ENCODE results near the gene TP53I3. TPM values are rescaled to one million over a fixed set of nuclear protein-coding genes. Genes with fewer than 3 reads are reported as not detected.

The TP53I3 gene
- polyA plus RNA-seq, 3 donors: 14.6 to 50.4 (median 33.0) TPM

DNA sequence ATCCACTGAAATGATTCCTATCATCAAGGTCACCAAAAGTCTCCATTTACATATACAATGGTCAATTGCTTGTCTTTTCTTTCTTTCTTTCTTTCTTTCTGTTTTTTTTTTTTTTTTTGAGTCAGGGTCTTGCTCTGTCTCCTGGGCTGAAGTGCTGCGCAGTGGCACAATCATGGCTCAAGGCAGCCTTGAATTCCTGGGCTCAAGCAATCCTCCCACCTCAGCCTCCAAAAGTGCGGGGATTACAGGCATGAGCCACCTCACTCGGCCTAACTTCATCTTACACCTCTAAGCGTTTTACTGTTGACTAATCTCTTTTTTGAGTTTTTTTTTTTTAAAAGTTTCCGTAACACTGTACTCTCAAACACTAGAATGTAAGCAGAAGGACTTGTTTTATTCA lies 9.4 kb downstream of the TP53I3 start:
- H3K27ac ChIP-seq (ENCODE audit: low read depth, low read length): no peak overlapping the region
- WGBS, 3 donors: 49 to 71% (median 65%) methylated on average over 5 of the region's 5 CpGs

- H3K27ac ChIP-seq (ENCODE audit: low read depth, low read length): no peak overlapping the region
- 88 to 92% (median 92%) methylated on average over 6 of the region's 6 CpGs for WGBS, 3 donors
Observed at GRCh38 chr2:24073816-24074215, 10.8 kb downstream of the TP53I3 start.

DNA sequence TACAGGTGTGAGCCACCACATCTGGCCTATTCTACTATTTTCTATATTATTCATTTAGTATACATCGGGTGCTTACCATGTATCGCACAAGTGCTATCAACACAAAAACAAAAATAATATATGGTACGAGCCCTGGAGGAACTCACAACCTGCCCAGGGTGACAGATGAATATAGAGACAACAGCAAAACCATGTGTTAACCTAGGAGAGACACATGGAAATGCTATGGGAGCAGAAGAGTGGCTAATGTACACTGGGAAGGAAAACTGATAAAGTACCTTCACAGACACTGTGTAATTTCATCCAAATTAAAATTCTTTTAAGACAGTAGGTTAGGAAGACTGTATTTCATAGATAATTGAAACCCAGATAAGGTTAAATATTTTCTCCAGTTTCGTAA lies 12.4 kb downstream of the TP53I3 start:
- no peak overlapping the region for H3K27ac ChIP-seq (ENCODE audit: low read depth, low read length)
- WGBS, 3 donors: 88 to 97% (median 92%) methylated on average over 4 of the region's 4 CpGs

- WGBS, 3 donors: 77 to 91% (median 83%) methylated on average over 2 of the region's 2 CpGs
Observed at GRCh38 chr2:24065341-24065740, 19.3 kb downstream of the TP53I3 start.

GRCh38 chr2:24058564-24059271 lies 25.9 kb downstream of the TP53I3 start:
- no peak overlapping the region for H3K27ac ChIP-seq (ENCODE audit: low read depth, low read length)
- WGBS, 3 donors: 69 to 91% (median 89%) methylated on average over 4 of the region's 4 CpGs

More at GRCh38 chr2:24065341-24065740, 19.3 kb downstream of the TP53I3 start:
- H3K27ac ChIP-seq (ENCODE audit: low read depth, low read length): no peak overlapping the region

DNA sequence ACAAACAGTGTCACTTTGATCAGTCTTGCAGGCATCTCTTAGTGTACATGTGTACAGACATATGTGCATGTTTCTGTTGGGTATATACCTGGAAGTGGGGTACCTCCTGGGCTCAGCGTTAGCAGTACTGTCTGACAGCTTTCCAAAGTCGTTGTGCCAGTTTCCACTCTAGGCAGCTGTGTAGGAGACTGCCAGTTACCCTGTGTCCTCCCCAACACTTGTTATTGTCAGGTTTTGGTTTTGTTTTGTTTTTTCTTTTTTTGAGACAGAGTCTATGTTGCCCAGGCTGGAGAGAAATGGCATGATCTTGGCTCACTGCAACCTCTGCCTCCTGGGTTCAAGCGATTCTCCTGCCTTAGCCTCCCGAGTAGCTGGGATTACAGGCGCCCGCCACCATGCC lies 28.9 kb downstream of the TP53I3 start:
- no peak overlapping the region for H3K27ac ChIP-seq (ENCODE audit: low read depth, low read length)
- 81 to 86% (median 83%) methylated on average over 6 of the region's 6 CpGs for WGBS, 3 donors

- WGBS, 3 donors: 79 to 81% (median 81%) methylated on average over 8 of the region's 8 CpGs
- H3K27ac ChIP-seq (ENCODE audit: low read depth, low read length): no peak overlapping the region
Observed at GRCh38 chr2:24054366-24055010, 30.1 kb downstream of the TP53I3 start.

- 88 to 100% (median 97%) methylated on average over 1 of the region's 1 CpG for whole genome bisulfite sequencing, 3 donors
- no peak overlapping the region for H3K27ac ChIP-seq (ENCODE audit: low read depth, low read length)
Observed at GRCh38 chr2:24052951-24053350, 31.7 kb downstream of the TP53I3 start.

- 71 to 78% (median 73%) methylated on average over 8 of the region's 8 CpGs for WGBS, 3 donors
- H3K27ac ChIP-seq (ENCODE audit: low read depth, low read length): no peak overlapping the region
Observed at GRCh38 chr2:24051833-24052232, 32.8 kb downstream of the TP53I3 start.

GRCh38 chr2:24050041-24050979 lies 34.3 kb downstream of the TP53I3 start:
- H3K27ac ChIP-seq (ENCODE audit: low read depth, low read length): no peak overlapping the region
- 3 to 5% (median 5%) methylated on average over 42 to 47 of the region's 47 CpGs for WGBS, 3 donors

DNA sequence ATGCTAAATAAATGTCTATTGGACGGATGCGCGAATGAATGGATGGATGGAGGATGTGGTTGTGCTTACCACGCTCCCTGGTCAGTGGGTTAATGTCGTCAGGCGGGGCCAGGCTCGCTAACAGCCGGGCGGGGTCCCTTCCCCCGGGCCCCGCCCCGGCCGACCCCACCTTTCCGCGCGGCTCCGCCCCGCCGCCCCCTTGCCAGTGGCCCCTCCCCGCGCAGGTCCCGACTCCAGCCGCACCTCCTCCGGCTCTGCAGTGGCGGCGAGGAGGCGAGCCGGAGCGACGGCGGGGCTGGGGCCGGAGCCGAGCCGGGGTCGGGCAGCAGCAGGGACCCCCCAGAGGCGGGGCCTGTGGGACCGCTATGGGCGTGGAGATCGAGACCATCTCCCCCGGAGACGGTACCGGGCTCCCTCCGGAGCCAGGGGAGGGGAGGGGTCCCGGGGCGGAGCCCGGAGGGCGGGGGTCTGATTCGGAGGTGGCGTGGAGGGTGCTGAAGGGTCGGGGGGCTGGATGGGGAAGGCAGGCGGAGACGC lies 35.1 kb downstream of the TP53I3 start, which contains the start of gene FKBP1B:
Gene FKBP1B (plus strand): TSS at position 257 of the 537 bp plus-strand sequence. CDS start 109 bp downstream, at position 366.
- H3K27ac ChIP-seq (ENCODE audit: low read depth, low read length): no peak within 1 kb of the TSS

DNA sequence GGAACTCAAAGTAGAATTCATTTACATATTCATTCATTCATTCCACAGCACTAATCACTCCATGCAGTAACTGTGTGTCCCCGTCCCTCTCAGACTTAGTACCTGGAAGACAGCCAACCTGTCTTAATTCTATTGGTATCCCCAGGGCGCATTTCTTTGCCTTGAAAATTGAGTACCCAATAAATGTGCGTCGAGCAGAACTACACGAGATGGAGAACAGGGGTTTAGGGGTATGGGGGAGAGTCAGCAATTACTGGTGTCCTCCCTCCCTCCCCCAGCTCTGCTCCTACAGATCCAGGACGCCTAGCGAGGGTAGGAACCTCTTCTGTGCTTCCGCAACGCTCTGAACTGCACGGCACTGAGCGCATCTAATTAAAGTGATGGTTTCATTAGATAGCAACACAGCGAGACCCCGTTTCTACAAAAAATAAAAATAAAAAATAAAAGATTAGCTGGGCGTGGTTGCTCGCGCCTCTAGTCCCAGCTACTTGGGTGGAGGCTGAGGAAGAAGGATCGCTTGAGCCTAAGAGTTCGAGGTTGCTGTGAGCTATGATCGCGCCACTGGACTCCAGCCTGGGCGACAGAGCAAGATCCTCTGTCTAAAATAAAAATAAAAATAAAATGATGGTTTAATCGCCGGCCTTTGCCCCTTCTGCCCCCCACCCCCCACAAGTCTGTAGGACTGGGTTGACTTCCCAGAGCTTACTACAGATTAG lies 35.7 kb downstream of the TP53I3 start:
- WGBS, 3 donors: 20 to 23% (median 21%) methylated on average over 23 of the region's 23 CpGs

More for the DNA sequence above, 35.1 kb downstream of the TP53I3 start, which contains the start of gene FKBP1B:
- 0 to 1% (median 0%) methylated on average over 50 to 52 of the region's 52 CpGs for WGBS, 3 donors

DNA sequence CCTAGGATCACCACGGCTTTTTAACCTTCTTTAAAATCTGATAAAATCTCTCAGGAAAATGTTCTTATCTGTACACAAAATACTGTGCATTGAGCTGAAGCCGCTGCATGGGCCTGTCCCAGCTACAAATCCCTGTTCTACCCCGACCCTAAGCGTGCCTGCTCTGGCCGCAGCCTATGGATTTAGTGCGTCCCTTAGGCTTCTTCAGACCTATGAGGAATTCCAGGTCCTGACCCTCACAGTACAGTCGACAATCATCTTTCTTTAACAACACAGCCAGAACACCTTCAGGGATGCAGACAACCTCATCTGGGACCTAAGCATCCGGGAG lies 37.0 kb downstream of the TP53I3 start:
- 39 to 41% (median 39%) methylated on average over 8 of the region's 8 CpGs for WGBS, 3 donors
- H3K27ac ChIP-seq (ENCODE audit: low read depth, low read length): no peak overlapping the region

More for the DNA sequence above, 35.7 kb downstream of the TP53I3 start:
- no peak overlapping the region for H3K27ac ChIP-seq (ENCODE audit: low read depth, low read length)

DNA sequence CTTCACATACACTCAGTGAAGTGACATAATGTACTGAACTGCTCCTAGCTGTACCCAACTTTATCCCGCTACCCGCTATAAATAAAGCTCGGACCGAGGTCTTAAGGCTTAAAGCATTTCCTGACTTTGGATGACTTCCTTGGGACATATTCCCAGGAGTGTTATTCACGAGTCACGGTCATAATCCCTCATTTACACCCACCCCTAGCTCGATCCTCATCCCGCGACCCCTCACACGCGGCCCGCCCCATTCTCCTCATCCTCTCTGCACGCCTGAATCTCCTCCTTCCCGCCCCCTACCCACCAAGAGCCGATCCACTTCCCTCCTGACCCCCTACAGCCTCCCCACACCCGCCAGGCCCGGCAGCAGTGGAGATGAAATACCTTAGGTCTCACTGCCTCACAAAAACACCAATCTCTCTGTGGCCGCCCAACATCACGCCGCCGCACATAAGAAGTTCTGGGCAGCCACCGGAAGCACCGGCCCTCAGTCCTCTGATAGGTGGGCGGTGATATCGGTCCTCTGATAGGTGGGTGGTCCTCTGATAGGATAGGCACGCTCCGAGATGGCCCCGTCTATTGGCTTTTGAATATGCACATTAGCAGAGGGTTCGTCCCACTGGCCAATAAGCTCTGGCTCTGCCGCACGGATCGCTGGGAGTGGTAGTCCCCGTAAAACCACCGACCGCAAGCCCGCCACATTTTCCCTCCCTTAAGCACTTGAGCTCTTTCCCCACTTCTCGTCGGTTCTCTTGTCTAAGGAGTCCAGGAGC lies 37.5 kb downstream of the TP53I3 start, which contains the start of gene WDCP:
Gene WDCP (minus strand): TSS at position 462 of the 773 bp plus-strand sequence. CDS start 7,897 bp downstream, outside the sequence.
- 0 to 1% (median 1%) methylated on average over 38 of the region's 38 CpGs for WGBS, 3 donors
- H3K27ac ChIP-seq (ENCODE audit: low read depth, low read length): no peak within 1 kb of the TSS

- 1 to 6% (median 3%) methylated on average over 2 of the region's 2 CpGs for WGBS, 3 donors
- H3K27ac ChIP-seq (ENCODE audit: low read depth, low read length): no peak overlapping the region
Observed at GRCh38 chr2:24046599-24046929, 38.1 kb downstream of the TP53I3 start.

GRCh38 chr2:24045511-24046508 lies 38.8 kb downstream of the TP53I3 start:
- whole genome bisulfite sequencing, 3 donors: 77 to 84% (median 83%) methylated on average over 11 of the region's 11 CpGs
- H3K27ac ChIP-seq (ENCODE audit: low read depth, low read length): no peak overlapping the region
